Hepatocyte (in vitro differentiated cells): ENCODE measurements around the gene SLC25A20. TPM values are rescaled to one million over a fixed set of nuclear protein-coding genes. Genes with fewer than 3 reads are reported as not detected.

Experiments used
- DNase-seq: peaks from one replicate; pipeline ENCODE4 v3.0.0-alpha.2; 2016; ENCODE audit warnings: low spot score
- H2AFZ ChIP-seq: fragments of 200-600 bp; sonication (generic); 2 replicates; pipeline ENCODE4 v1.6.0; 2016; ENCODE audit warnings: antibody characterized with exemption, mild to moderate bottlenecking
- H3K27ac ChIP-seq: fragments of 200-600 bp; sonication (generic); 2 replicates; pipeline ENCODE4 v1.5.1; 2016; ENCODE audit warnings: mild to moderate bottlenecking
- H3K27me3 ChIP-seq: fragments of 200-600 bp; sonication (generic); 2 replicates; pipeline ENCODE4 v1.6.1; 2016
- H3K36me3 ChIP-seq: fragments of 200-600 bp; sonication (generic); replicated peaks from 2 replicates; pipeline ENCODE4 v1.5.1; 2016; ENCODE audit warnings: low read depth; ENCODE audit not compliant: insufficient read depth
- H3K4me1 ChIP-seq: fragments of 200-600 bp; sonication (generic); 2 replicates; pipeline ENCODE4 v1.5.1; 2016; ENCODE audit warnings: mild to moderate bottlenecking, moderate library complexity; ENCODE audit not compliant: insufficient read depth
- H3K4me2 ChIP-seq: fragments of 200-600 bp; sonication (generic); 2 replicates; pipeline ENCODE4 v1.6.0; 2016
- H3K4me3 ChIP-seq: fragments of 200-600 bp; sonication (generic); 2 replicates; pipeline ENCODE4 v1.5.1; 2016; ENCODE audit warnings: mild to moderate bottlenecking
- H3K79me2 ChIP-seq: fragments of 200-600 bp; sonication (generic); 2 replicates; pipeline ENCODE4 v1.6.0; 2017; ENCODE audit warnings: mild to moderate bottlenecking
- H3K9me2 ChIP-seq: fragments of 200-600 bp; sonication (generic); replicated peaks from 2 replicates; pipeline ENCODE4 v1.6.0; 2017; ENCODE audit warnings: mild to moderate bottlenecking; ENCODE audit not compliant: insufficient read depth
- H3K9me3 ChIP-seq: fragments of 200-600 bp; sonication (generic); 2 replicates; pipeline ENCODE4 v1.5.1; 2016; ENCODE audit warnings: low read depth, mild to moderate bottlenecking
- H4K20me1 ChIP-seq: fragments of 200-600 bp; sonication (generic); 2 replicates; pipeline ENCODE4 v1.6.0; 2016; ENCODE audit warnings: mild to moderate bottlenecking; ENCODE audit not compliant: insufficient read depth, poor library complexity, severe bottlenecking
- EZH2 ChIP-seq: fragments of 200-600 bp; sonication (generic); IDR thresholded peaks from 2 replicates; pipeline ENCODE4 v1.6.1; 2016; ENCODE audit warnings: antibody characterized with exemption, mild to moderate bottlenecking, borderline replicate concordance
- EZH2phosphoT487 ChIP-seq: fragments of 200-600 bp; sonication (generic); IDR thresholded peaks from one replicate; pipeline ENCODE4 v1.6.1; 2018; ENCODE audit warnings: antibody characterized with exemption, mild to moderate bottlenecking, low read depth, moderate library complexity; ENCODE audit not compliant: unreplicated experiment, severe bottlenecking
- WGBS: methylation state at CpG from one replicate; pipeline ENCODE4 v1.1.6; 2016; ENCODE audit warnings: low lambda C conversion rate; ENCODE audit errors: missing lambda C conversion rate; 5-methylcytosine and 5-hydroxymethylcytosine counted together
- polyA plus RNA-seq: library from polyadenylated mRNA; unstranded; fragments of >200 nt; fragmentation: Nextera tagmentation; extraction: Ambion mirVana; gene quantifications from 2 replicates; pipeline ENCODE4 v1.2.1, GENCODE V29; 2016
- total RNA-seq: library from RNA; depleted of rRNA; stranded (reverse); fragments of >200 nt; gene quantifications from 2 replicates; pipeline ENCODE4 v1.2.3, GENCODE V29; 2014
- TF ChIP-seq, protein P1 (sequence below): fragments of 200-600 bp; sonication (generic); IDR thresholded peaks from 2 replicates; pipeline ENCODE4 v1.5.1; 2016; ENCODE audit warnings: antibody characterized with exemption, mild to moderate bottlenecking; ENCODE audit not compliant: poor library complexity

The SLC25A20 gene
- total and polyA plus RNA-seq, 2 experiments from 2014 or later, result 46.0 to 59.1 TPM

DNA sequence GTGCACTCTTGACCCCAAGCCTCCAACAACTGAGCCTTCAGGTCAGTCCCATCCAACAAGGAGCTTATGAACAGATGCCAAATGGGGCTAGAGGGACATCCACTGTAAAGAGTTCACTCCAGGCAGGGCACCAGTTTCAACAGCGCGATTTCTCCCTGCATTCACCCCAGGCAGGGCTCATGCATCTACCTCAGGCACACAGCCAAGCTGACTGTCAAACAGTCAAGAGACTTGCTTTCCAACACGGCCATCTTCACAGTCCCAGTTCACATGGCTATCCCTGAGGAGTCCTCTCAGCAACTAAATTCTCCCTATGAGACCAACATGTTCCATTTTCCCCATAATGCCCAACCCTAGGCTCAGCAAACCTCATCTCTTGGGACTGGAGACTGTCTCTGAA is 17.7 kb downstream of the SLC25A20 start:
- WGBS, result 95% methylated on average over 3 of the region's 3 CpGs
- no peaks in the 10 kb centered on the region for H3K4me1 ChIP-seq

DNA sequence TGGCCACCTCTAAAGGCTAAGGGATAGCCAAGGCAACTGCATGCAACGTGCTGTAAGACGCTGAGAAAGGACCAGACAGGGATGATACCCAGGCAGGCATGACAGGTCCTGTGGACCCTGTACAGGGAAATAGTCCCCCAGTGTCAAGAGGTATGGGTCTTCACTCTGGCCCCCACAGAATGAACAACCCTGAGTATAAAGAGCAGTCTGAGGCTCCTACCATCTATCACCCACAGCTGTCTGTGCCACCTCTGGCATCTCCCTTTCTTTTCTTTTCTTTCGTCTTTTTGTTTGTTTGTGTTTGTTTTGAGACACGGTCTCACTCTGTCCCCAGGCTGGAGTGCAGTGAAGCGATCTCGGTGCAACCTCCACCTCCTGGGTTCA is 18.7 kb downstream of the SLC25A20 start:
- Histone ChIP-seq H2AFZ (no peak overlapping the region), H3K27me3 (no peaks in the 10 kb centered on the region), H3K4me3 (no peak overlapping the region), H3K27ac (no peak overlapping the region), H3K36me3 (no peaks in the 10 kb centered on the region), H4K20me1 (no peaks in the 10 kb centered on the region), H3K4me1 (no peaks in the 10 kb centered on the region), H3K9me2 (no peaks in the 10 kb centered on the region), H3K4me2 (no peak overlapping the region), H3K79me2 (peaks cover 2% of the 10 kb centered on the region), H3K9me3 (no peaks in the 10 kb centered on the region)
- no peak for TF ChIP-seq EZH2phosphoT487
- TF ChIP-seq, protein P1, sequence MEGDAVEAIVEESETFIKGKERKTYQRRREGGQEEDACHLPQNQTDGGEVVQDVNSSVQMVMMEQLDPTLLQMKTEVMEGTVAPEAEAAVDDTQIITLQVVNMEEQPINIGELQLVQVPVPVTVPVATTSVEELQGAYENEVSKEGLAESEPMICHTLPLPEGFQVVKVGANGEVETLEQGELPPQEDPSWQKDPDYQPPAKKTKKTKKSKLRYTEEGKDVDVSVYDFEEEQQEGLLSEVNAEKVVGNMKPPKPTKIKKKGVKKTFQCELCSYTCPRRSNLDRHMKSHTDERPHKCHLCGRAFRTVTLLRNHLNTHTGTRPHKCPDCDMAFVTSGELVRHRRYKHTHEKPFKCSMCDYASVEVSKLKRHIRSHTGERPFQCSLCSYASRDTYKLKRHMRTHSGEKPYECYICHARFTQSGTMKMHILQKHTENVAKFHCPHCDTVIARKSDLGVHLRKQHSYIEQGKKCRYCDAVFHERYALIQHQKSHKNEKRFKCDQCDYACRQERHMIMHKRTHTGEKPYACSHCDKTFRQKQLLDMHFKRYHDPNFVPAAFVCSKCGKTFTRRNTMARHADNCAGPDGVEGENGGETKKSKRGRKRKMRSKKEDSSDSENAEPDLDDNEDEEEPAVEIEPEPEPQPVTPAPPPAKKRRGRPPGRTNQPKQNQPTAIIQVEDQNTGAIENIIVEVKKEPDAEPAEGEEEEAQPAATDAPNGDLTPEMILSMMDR, result no peak
- no peak for TF ChIP-seq EZH2
- DNase-seq, result no peak
- WGBS, result 90% methylated on average over 6 of the region's 6 CpGs

More for the DNA sequence above, 17.7 kb downstream of the SLC25A20 start:
- TF ChIP-seq EZH2phosphoT487 (no peak), EZH2 (no peak)
- TF ChIP-seq, protein P1, result no peak
- no peak overlapping the region for H3K27ac ChIP-seq
- no peak for DNase-seq
- no peak overlapping the region for H3K4me2 ChIP-seq
- no peaks in the 10 kb centered on the region for H3K36me3 ChIP-seq
- H4K20me1 ChIP-seq, result no peaks in the 10 kb centered on the region
- no peaks in the 10 kb centered on the region for H3K27me3 ChIP-seq
- H3K79me2 ChIP-seq, result peaks cover 2% of the 10 kb centered on the region
- no peak overlapping the region for H2AFZ ChIP-seq
- no peaks in the 10 kb centered on the region for H3K9me2 ChIP-seq
- H3K9me3 ChIP-seq, result no peaks in the 10 kb centered on the region
- H3K4me3 ChIP-seq, result no peak overlapping the region

DNA sequence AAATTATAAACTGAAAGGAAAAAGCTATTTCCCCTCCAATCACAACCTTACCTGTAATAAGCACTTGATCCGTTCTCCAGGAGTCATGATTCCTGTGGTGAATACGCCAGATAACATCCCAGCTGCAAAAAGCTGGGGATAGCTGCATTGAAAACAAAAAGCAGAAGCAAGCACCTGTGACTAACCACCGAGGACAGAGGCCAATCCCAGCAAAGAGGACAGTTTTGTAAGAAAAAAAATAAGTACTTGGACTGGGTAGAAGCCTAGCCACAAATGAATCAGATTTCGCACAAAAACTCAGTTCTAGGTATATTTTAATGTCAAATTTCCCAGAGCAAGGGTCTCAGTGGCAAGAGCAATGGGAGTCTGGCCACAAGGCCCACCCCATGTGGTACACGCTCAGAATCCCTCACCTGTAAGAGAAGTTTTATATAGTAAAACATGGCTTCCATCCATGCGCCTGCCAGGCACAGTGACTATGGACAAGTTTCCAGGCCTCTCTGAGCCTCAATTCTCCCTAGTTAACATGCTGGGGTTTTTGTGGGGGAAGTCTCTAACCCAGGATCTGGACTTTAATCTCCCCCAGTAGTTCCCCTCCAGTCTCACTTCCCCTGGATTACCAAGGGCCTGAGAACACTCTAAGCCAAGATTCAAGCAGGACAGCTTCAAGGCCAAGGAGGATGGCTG is 19.2 kb downstream of the SLC25A20 start:
- H3K27ac ChIP-seq, result no peak overlapping the region
- no peaks in the 10 kb centered on the region for H3K9me3 ChIP-seq
- peaks cover 2% of the 10 kb centered on the region for H3K79me2 ChIP-seq
- H3K36me3 ChIP-seq, result no peaks in the 10 kb centered on the region
- H3K4me3 ChIP-seq, result no peak overlapping the region
- H3K9me2 ChIP-seq, result no peaks in the 10 kb centered on the region
- whole genome bisulfite sequencing, result 92% methylated on average over 6 of the region's 6 CpGs
- no peaks in the 10 kb centered on the region for H3K27me3 ChIP-seq
- no peak for DNase-seq
- no peak overlapping the region for H3K4me2 ChIP-seq
- no peaks in the 10 kb centered on the region for H3K4me1 ChIP-seq
- no peaks in the 10 kb centered on the region for H4K20me1 ChIP-seq
- H2AFZ ChIP-seq, result no peak overlapping the region
- TF ChIP-seq EZH2phosphoT487 (no peak), EZH2 (no peak)
- TF ChIP-seq, protein P1, result no peak
